ENCODE measurements around the gene PRPF8. TPM values are rescaled to one million over a fixed set of nuclear protein-coding genes. Genes with fewer than 3 reads are reported as not detected.

The PRPF8 gene
- total and polyA plus RNA-seq, 10 of the 15 experiments (the other 5 are each of a cell fraction or from before 2014, with no cell fraction given): 77.2 to 337 (median 162) TPM

GRCh38 chr17:1640329-1641064 lies 44.2 kb downstream of the PRPF8 start:
- WGBS (ENCODE audit: insufficient coverage, insufficient replicate concordance, low lambda C conversion rate, missing lambda C conversion rate): 76% methylated on average over 23 of the region's 23 CpGs
- FAIRE-seq (no peak), ATAC-seq (no peak), DNase-seq (ENCODE audit: low read depth, low spot score) (no peak)
- Histone ChIP-seq H3K9ac (ENCODE audit: control insufficient read depth, insufficient read depth, low read length) (no peak overlapping the region), H3K9me3 (replicated peaks; ENCODE audit: control insufficient read depth, insufficient read depth, low read length) (no peaks in the 10 kb centered on the region), H3K27ac (ENCODE audit: control insufficient read depth, insufficient read depth) (no peak overlapping the region), H4K20me1 (ENCODE audit: control insufficient read depth, insufficient read depth) (no peaks in the 10 kb centered on the region), H3K79me2 (ENCODE audit: control insufficient read depth, insufficient read depth, low read length) (peaks cover 5% of the 10 kb centered on the region), H3K27me3 (replicated peaks in 1 of 2; ENCODE audit: control insufficient read depth in 2 of 2, insufficient read depth in 2 of 2, low read length in 1 of 2) (no peaks in the 10 kb centered on the region), H3K4me3 (no peak overlapping the region), H2AFZ (ENCODE audit: control insufficient read depth, low read depth, low read length) (no peak overlapping the region), H3K4me1 (ENCODE audit: control insufficient read depth, insufficient read depth, low read length) (peaks cover 21% of the 10 kb centered on the region), H3K36me3 (ENCODE audit: control insufficient read depth in 2 of 2, insufficient read depth in 2 of 2, low read length in 1 of 2) (no peaks in the 10 kb centered on the region), H3K4me2 (ENCODE audit: control insufficient read depth, insufficient read depth) (no peak overlapping the region)
- in situ Hi-C loops (cut with MboI): no loop called here
- POLR2A ChIA-PET: interaction anchor here (1.0 kb wide), 1 partner anchor 33 kb away, joined by 3 read pairs; no protein-coding TSS in a partner anchor
- no TSS peak for BruUV-seq (replicated peaks)
- CTCF ChIA-PET: interaction anchor here (1.1 to 2.0 kb wide), 2 partner anchors 10 to 33 kb away, joined by 4 to 6 read pairs; no protein-coding TSS in a partner anchor
- TF ChIP-seq SMAD1 (IDR thresholded peaks at IDR 0.05; ENCODE audit: low read depth, partially characterized antibody): no peak
- TF ChIP-seq ZSCAN29 (IDR thresholded peaks at IDR 0.05): no peak
- SMC1A ChIA-PET (ENCODE audit: uncharacterized antibody, unreplicated experiment): no interaction called here
- intact Hi-C loops (cut with micrococcal nuclease; ENCODE audit: unreplicated experiment): loop anchor here (10.0 kb wide), 1 partner anchor 366 kb away; the partner anchor contains the start of genes BHLHA9 and TRARG1
- RAD21 ChIA-PET (ENCODE audit: unreplicated experiment): interaction anchor here (0.7 to 1.4 kb wide), 2 partner anchors 10 to 66 kb away, joined by 6 read pairs; no protein-coding TSS in a partner anchor

- H3K27ac ChIP-seq (ENCODE audit: control insufficient read depth, insufficient read depth): no peak overlapping the region
- H3K4me1 ChIP-seq (ENCODE audit: control insufficient read depth, insufficient read depth, low read length): peaks cover 12% of the 10 kb centered on the region
- H3K4me3 ChIP-seq: no peak overlapping the region
- no peaks in the 10 kb centered on the region for H3K9me3 ChIP-seq (replicated peaks; ENCODE audit: control insufficient read depth, insufficient read depth, low read length)
- POLR2A ChIA-PET: no interaction called here
- DNase-seq (ENCODE audit: low read depth, low spot score) (no peak), FAIRE-seq (no peak), ATAC-seq (no peak)
- intact Hi-C loops (cut with micrococcal nuclease; ENCODE audit: unreplicated experiment) (loop anchor here (10.0 kb wide), 1 partner anchor 365 kb away; the partner anchor contains the start of genes BHLHA9 and TRARG1), in situ Hi-C loops (cut with MboI) (no loop called here)
- WGBS (ENCODE audit: insufficient coverage, insufficient replicate concordance, low lambda C conversion rate, missing lambda C conversion rate): 65% methylated on average over 8 of the region's 11 CpGs
- no peaks in the 10 kb centered on the region for H3K36me3 ChIP-seq (ENCODE audit: control insufficient read depth in 2 of 2, insufficient read depth in 2 of 2, low read length in 1 of 2)
- CTCF ChIA-PET: interaction anchor here (1.1 kb wide), 1 partner anchor 452 kb away, joined by 3 read pairs; no protein-coding TSS in a partner anchor
- SMC1A ChIA-PET (ENCODE audit: uncharacterized antibody, unreplicated experiment): no interaction called here
- no peak overlapping the region for H2AFZ ChIP-seq (ENCODE audit: control insufficient read depth, low read depth, low read length)
- no peaks in the 10 kb centered on the region for H3K27me3 ChIP-seq (replicated peaks in 1 of 2; ENCODE audit: control insufficient read depth in 2 of 2, insufficient read depth in 2 of 2, low read length in 1 of 2)
- BruUV-seq (replicated peaks): no TSS peak
- no peak overlapping the region for H3K4me2 ChIP-seq (ENCODE audit: control insufficient read depth, insufficient read depth)
- no peaks in the 10 kb centered on the region for H4K20me1 ChIP-seq (ENCODE audit: control insufficient read depth, insufficient read depth)
- no peak overlapping the region for H3K9ac ChIP-seq (ENCODE audit: control insufficient read depth, insufficient read depth, low read length)
- peaks cover 1% of the 10 kb centered on the region; the same call in 1 of the 2 replicates for H3K79me2 ChIP-seq (ENCODE audit: control insufficient read depth, insufficient read depth, low read length)
- RAD21 ChIA-PET (ENCODE audit: unreplicated experiment): interaction anchor here (0.7 kb wide), 1 partner anchor 62 kb away, joined by 3 read pairs; no protein-coding TSS in a partner anchor
- TF ChIP-seq IKZF2 (IDR thresholded peaks at IDR 0.05): no peak
- TF ChIP-seq MYC (IDR thresholded peaks at IDR 0.05; ENCODE audit: insufficient read depth, insufficient read length, insufficient replicate concordance, low read length, severe bottlenecking): no peak
- TF ChIP-seq CBX5 (IDR thresholded peaks at IDR 0.05; ENCODE audit: low read depth): no peak
- TF ChIP-seq ATF7 (IDR thresholded peaks at IDR 0.05; ENCODE audit: low read depth): no peak
- no peak for TF ChIP-seq MTA2 (IDR thresholded peaks at IDR 0.05; ENCODE audit: low read depth)
- no peak for TF ChIP-seq E2F8 (IDR thresholded peaks at IDR 0.05; ENCODE audit: low read depth, partially characterized antibody)
- TF ChIP-seq CHD2 (IDR thresholded peaks at IDR 0.05; ENCODE audit: borderline replicate concordance, low read depth, low read length): no peak
- no peak for TF ChIP-seq NRF1 (conservative IDR thresholded peaks at IDR 0.05; ENCODE audit: low read depth, low read length)
- TF ChIP-seq NBN (IDR thresholded peaks at IDR 0.05): no peak
Observed at GRCh38 chr17:1639549-1640180, 45.0 kb downstream of the PRPF8 start.
